Keratinocyte (primary cell): Measurements from ENCODE around the gene HSDL2. TPM values are rescaled to one million over a fixed set of nuclear protein-coding genes. Genes with fewer than 3 reads are reported as not detected.

Experiments
- DNase-seq: peaks from one replicate; pipeline ENCODE4 v3.0.0-alpha.2; 2011; ENCODE audit warnings: low read depth, missing footprints, low spot score
- FAIRE-seq: peaks from 2 replicates; lab custom pipeline; 2011; peaks lifted over from hg19 to GRCh38; lab: Jason Lieb, UNC
- H2AFZ ChIP-seq: 2 replicates; pipeline ENCODE4 v1.6.0; 2012; ENCODE audit warnings: low read length, control low read depth, inconsistent platforms; ENCODE audit not compliant: control insufficient read depth
- H3K27ac ChIP-seq: 2 replicates; pipeline ENCODE4 v1.5.1; 2011; ENCODE audit warnings: low read length; ENCODE audit not compliant: control insufficient read depth, insufficient read depth
- H3K27me3 ChIP-seq: 3 replicates; pipeline ENCODE4 v1.6.0; 2011; ENCODE audit warnings: low read length; ENCODE audit not compliant: control insufficient read depth, insufficient read depth; ENCODE audit errors: extremely low read depth
- H3K36me3 ChIP-seq, 2 experiments: 2 replicates in 1 of 2; 3 replicates in 1 of 2; pipeline ENCODE4 v1.5.1; 2011; ENCODE audit warnings: low read length in 2 of 2, mild to moderate bottlenecking in 1 of 2; ENCODE audit not compliant: control insufficient read depth in 2 of 2, insufficient read depth in 2 of 2; ENCODE audit errors: extremely low read depth in 1 of 2
- H3K4me1 ChIP-seq: 3 replicates; pipeline ENCODE4 v1.5.1; 2011; ENCODE audit warnings: low read length; ENCODE audit not compliant: control insufficient read depth, insufficient read depth; ENCODE audit errors: extremely low read depth
- H3K4me2 ChIP-seq: 3 replicates; pipeline ENCODE4 v1.6.0; 2011; ENCODE audit warnings: low read depth, low read length; ENCODE audit not compliant: control insufficient read depth, insufficient read depth; ENCODE audit errors: extremely low read depth
- H3K4me3 ChIP-seq, 3 experiments: fragments of 200-600 bp in 1 of 3; sonication (generic) in 1 of 3; 2 replicates in 2 of 3; 3 replicates in 1 of 3; pipeline ENCODE4 v1.5.1; 2011 to 2016; ENCODE audit warnings: low read length in 3 of 3, mild to moderate bottlenecking in 3 of 3, control low read depth in 2 of 3, inconsistent platforms in 1 of 3, low read depth in 1 of 3, mixed read lengths in 1 of 3, mixed run types in 1 of 3, moderate library complexity in 1 of 3; ENCODE audit not compliant: control insufficient read depth in 2 of 3, insufficient read depth in 2 of 3; ENCODE audit errors: extremely low read depth in 1 of 3
- H3K79me2 ChIP-seq: 2 replicates; pipeline ENCODE4 v1.6.0; 2012; ENCODE audit warnings: low read length; ENCODE audit not compliant: control insufficient read depth, insufficient read depth
- H3K9ac ChIP-seq: 3 replicates; pipeline ENCODE4 v1.6.0; 2011; ENCODE audit warnings: low read length; ENCODE audit not compliant: control insufficient read depth, insufficient read depth; ENCODE audit errors: extremely low read depth
- H3K9me1 ChIP-seq: 3 replicates; pipeline ENCODE4 v1.6.0; 2011; ENCODE audit warnings: low read length; ENCODE audit not compliant: control insufficient read depth, insufficient read depth; ENCODE audit errors: extremely low read depth
- H3K9me3 ChIP-seq: 2 replicates; pipeline ENCODE4 v1.5.1; 2012; ENCODE audit warnings: low read depth, low read length; ENCODE audit not compliant: control insufficient read depth
- H4K20me1 ChIP-seq: 3 replicates; pipeline ENCODE4 v1.6.0; 2011; ENCODE audit warnings: low read length; ENCODE audit not compliant: control insufficient read depth, insufficient read depth; ENCODE audit errors: extremely low read depth
- EZH2 ChIP-seq: IDR thresholded peaks from one replicate; pipeline ENCODE4 v1.6.1; 2012; ENCODE audit warnings: inconsistent platforms, mild to moderate bottlenecking, low read length, moderate library complexity
- dilution Hi-C: fragments of 300-500 bp; cut with MboI; formaldehyde crosslinking; loops from one replicate; pipeline ENCODE4 v1.7.0; 2020; ENCODE audit warnings: low sequenced_read_pairs; ENCODE audit not compliant: extremely low pct_ligation_motif_present
- polyA plus RNA-seq, 5 experiments: library from polyadenylated mRNA; depleted of rRNA in 3 of 5; stranded (reverse) in 3 of 5; stranded (forward) in 1 of 5; unstranded in 1 of 5; fragments of >200 nt; gene quantifications; 1 replicate in 1 of 5; 2 replicates in 3 of 5; 3 replicates in 1 of 5; pipeline versions ENCODE4 v1.2.1 to v1.2.3, GENCODE V29; 2011 to 2012; ENCODE audit warnings: missing spikeins in 2 of 5, low read depth in 1 of 5, low replicate concordance in 1 of 5
- TF ChIP-seq, protein P1 (sequence below), 3 experiments: IDR thresholded peaks in 1 of 3; conservative IDR thresholded peaks in 1 of 3; optimal IDR thresholded peaks in 1 of 3; 2 replicates in 2 of 3; 3 replicates in 1 of 3; pipeline versions ENCODE3 to v1.5.1; 2011; ENCODE audit warnings: low read length in 3 of 3, mild to moderate bottlenecking in 3 of 3, moderate library complexity in 2 of 3, control low read depth in 1 of 3, inconsistent platforms in 1 of 3; ENCODE audit not compliant: insufficient read depth in 2 of 3; ENCODE audit errors: extremely low read depth in 1 of 3

The HSDL2 gene
- polyA plus RNA-seq, 1 donor (not counting 4 experiments of a cell fraction or from before 2014, with no cell fraction given): 27.6 TPM

DNA sequence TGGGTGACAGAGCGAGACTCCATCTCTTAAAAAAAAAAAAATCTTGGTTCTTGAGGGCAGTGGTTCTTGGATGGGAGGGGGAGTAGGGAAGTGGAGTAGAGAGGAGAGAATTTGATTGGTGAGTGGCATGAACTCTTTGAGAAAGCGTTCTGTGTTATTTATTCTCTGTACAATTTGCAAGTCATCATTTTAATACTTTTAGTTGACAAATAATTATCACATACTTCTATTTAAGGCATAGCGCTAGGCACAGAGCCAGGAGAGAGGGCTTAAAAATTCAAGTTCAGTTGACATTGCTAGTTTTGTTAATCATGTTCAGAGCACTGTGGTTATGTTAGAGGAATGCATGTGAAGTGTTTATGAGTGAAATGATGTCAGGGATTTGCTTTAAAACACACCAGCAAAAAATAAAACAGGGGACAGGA, 24.6 kb downstream of the HSDL2 start:
- FAIRE-seq (no peak), DNase-seq (no peak)
- Histone ChIP-seq H3K9ac (no peak overlapping the region), H3K27ac (no peak overlapping the region), H3K9me1 (no peaks in the 10 kb centered on the region), H3K4me1 (no peaks in the 10 kb centered on the region), H3K4me3 (no peak overlapping the region), H4K20me1 (no peaks in the 10 kb centered on the region), H3K27me3 (no peaks in the 10 kb centered on the region), H3K4me2 (no peak overlapping the region), H2AFZ (no peak overlapping the region), H3K9me3 (no peaks in the 10 kb centered on the region), H3K79me2 (no peaks in the 10 kb centered on the region), H3K36me3 (peaks cover 0 to under 1% of the 10 kb centered on the region in 2 experiments)
- no peak for TF ChIP-seq EZH2
- TF ChIP-seq, protein P1, sequence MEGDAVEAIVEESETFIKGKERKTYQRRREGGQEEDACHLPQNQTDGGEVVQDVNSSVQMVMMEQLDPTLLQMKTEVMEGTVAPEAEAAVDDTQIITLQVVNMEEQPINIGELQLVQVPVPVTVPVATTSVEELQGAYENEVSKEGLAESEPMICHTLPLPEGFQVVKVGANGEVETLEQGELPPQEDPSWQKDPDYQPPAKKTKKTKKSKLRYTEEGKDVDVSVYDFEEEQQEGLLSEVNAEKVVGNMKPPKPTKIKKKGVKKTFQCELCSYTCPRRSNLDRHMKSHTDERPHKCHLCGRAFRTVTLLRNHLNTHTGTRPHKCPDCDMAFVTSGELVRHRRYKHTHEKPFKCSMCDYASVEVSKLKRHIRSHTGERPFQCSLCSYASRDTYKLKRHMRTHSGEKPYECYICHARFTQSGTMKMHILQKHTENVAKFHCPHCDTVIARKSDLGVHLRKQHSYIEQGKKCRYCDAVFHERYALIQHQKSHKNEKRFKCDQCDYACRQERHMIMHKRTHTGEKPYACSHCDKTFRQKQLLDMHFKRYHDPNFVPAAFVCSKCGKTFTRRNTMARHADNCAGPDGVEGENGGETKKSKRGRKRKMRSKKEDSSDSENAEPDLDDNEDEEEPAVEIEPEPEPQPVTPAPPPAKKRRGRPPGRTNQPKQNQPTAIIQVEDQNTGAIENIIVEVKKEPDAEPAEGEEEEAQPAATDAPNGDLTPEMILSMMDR (optimal IDR thresholded peaks at IDR 0.05 in 1 of 3, IDR thresholded peaks at IDR 0.05 in 1 of 3, conservative IDR thresholded peaks at IDR 0.05 in 1 of 3; ENCODE audit: extremely low read depth in 1 of 3, insufficient read depth in 2 of 3, low read length in 3 of 3): no peak
- dilution Hi-C loops: no loop called here

DNA sequence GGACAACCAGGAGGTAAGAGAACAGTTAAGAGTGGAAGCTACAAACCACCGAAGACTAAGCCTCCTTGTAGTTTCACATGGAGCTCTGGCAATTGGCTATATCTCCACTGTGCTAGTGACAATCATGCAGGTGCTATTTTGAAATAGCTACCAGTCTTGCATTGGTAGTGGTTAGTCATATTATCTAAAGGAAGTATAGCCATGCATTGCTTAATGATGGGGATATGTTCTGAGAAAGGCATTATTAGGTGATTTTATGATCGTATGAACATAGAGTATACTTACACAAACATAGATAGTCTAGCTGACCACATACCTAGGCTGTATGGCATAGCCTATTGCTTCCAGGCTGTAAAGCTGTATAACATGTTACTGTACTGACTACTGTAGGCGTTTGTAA, 28.4 kb downstream of the HSDL2 start:
- Histone ChIP-seq H3K4me3 (no peak overlapping the region), H3K79me2 (no peaks in the 10 kb centered on the region), H3K36me3 (peaks cover 0 to 1% of the 10 kb centered on the region in 2 experiments), H4K20me1 (no peaks in the 10 kb centered on the region), H3K27me3 (no peaks in the 10 kb centered on the region), H3K9ac (no peak overlapping the region), H3K4me1 (no peaks in the 10 kb centered on the region), H3K9me3 (no peaks in the 10 kb centered on the region), H3K9me1 (no peaks in the 10 kb centered on the region), H2AFZ (no peak overlapping the region), H3K27ac (no peak overlapping the region), H3K4me2 (no peak overlapping the region)
- dilution Hi-C loops: no loop called here
- DNase-seq (no peak), FAIRE-seq (no peak)
- TF ChIP-seq, protein P1 (optimal IDR thresholded peaks at IDR 0.05 in 1 of 3, IDR thresholded peaks at IDR 0.05 in 1 of 3, conservative IDR thresholded peaks at IDR 0.05 in 1 of 3; ENCODE audit: extremely low read depth in 1 of 3, insufficient read depth in 2 of 3, low read length in 3 of 3): no peak
- TF ChIP-seq EZH2: no peak
